EL (cell line): ENCODE results near the gene EML5.
A peak's percentile ranks its signal among the peaks of the same experiment; 100 is the strongest.
"Not testable (repeated sequence)": the region's sequence is repeated elsewhere in the genome, so short reads cannot be mapped to it uniquely, and the experiment has no call there.

Source experiments
- DNase-seq: peaks from one replicate; pipeline ENCODE4 v3.0.0-alpha.2; 2016

Gene EML5

GRCh38 chr14:88792473-88793258, at the start of gene EML5:
EML5 (minus strand) TSS chr14:88792953; CDS start chr14:88792503, 450 bp downstream.
- DNase-seq, result peak; percentile 74

- no peak for DNase-seq
Measured at GRCh38 chr14:88842414-88842813, 49.7 kb upstream of the EML5 start.

DNA sequence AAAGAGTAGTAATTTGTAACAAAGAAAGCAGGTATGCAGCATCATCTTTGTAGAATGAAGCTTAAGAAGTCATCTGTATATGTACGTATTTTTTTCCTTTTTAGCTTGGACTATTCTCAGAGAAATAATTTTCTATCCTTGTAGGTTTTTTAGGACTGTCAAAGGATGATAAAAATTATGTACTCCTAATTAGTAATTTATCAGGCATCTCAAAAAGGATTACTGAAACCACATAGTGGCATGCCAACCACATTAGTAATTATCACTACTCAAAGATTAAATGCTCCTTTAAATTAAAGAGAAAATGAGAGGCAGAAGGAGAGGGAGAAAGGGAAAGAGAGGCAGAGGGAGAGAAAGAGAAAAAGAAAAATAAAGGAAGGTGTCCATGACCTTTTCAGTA, 49.0 kb upstream of the EML5 start:
- peak; percentile 58 for DNase-seq

GRCh38 chr14:88840926-88841325, 48.2 kb upstream of the EML5 start:
- no peak for DNase-seq

DNA sequence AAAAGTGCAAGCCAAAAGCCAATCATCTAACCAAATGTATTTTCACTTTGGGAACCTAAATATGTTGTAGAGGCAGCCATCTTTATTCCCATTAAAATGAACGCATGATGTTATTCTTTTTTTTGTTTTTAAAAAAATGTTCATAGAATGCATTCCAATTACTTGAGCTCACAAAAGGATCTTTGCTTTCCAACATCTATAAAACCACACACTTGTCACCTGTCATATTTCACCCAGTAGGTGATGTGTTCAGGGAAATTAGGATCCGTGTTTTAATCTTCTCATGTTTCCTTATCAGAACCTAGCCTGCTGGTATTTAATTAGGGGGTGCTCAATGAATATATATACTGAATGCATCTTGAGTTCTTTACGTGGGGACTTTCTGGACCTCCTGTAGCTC, 45.3 kb upstream of the EML5 start:
- DNase-seq, result no peak

GRCh38 chr14:88837495-88837894, 44.7 kb upstream of the EML5 start:
- DNase-seq, result no peak

- DNase-seq, result no peak
Measured at GRCh38 chr14:88835661-88836060, 42.9 kb upstream of the EML5 start.

GRCh38 chr14:88834883-88835431, 42.2 kb upstream of the EML5 start:
- DNase-seq, result peak; percentile 70

DNA sequence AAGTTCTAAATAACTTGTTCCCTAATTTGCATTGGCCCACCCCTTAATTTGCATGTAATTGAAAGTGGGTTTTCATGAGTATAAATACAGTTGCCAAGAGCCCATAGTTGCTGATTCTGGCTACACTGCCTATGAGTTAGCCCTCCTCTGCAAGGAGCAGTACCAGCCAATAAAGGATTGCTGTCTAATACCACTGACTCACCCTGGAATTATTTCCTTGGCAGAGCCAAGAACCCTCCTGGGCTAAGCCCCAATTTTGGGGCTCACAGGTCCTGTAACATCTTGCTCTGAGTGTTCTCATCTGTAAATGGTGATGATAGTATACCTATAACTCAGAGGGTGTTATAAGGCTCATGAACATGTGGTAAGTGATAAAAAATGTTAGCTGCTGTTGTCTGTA, 38.5 kb upstream of the EML5 start:
- peak; percentile 77 for DNase-seq

GRCh38 chr14:88829685-88830302, 37.0 kb upstream of the EML5 start:
- DNase-seq, result no peak

- DNase-seq, result no peak
Measured at GRCh38 chr14:88829188-88829587, 36.4 kb upstream of the EML5 start.

GRCh38 chr14:88825503-88825902, 32.8 kb upstream of the EML5 start:
- no peak for DNase-seq

DNA sequence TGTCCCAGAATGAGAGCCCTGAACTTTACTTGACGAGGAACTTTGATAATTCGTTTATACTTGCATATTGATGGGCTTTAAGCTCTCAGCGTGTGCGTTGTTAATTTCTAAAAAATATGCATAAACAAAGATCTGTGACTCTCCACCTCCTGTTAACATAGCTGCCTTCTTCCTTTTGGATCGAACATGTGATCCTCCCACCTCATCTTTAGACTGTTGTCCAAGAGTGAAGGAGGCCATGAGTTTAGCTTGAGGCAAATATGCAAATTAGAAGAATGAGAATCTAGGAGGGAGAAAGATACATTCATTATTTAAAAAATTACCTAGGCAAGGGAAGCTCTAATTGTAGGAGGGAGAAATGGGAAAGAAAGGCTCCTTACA, 32.3 kb upstream of the EML5 start:
- no peak for DNase-seq

DNA sequence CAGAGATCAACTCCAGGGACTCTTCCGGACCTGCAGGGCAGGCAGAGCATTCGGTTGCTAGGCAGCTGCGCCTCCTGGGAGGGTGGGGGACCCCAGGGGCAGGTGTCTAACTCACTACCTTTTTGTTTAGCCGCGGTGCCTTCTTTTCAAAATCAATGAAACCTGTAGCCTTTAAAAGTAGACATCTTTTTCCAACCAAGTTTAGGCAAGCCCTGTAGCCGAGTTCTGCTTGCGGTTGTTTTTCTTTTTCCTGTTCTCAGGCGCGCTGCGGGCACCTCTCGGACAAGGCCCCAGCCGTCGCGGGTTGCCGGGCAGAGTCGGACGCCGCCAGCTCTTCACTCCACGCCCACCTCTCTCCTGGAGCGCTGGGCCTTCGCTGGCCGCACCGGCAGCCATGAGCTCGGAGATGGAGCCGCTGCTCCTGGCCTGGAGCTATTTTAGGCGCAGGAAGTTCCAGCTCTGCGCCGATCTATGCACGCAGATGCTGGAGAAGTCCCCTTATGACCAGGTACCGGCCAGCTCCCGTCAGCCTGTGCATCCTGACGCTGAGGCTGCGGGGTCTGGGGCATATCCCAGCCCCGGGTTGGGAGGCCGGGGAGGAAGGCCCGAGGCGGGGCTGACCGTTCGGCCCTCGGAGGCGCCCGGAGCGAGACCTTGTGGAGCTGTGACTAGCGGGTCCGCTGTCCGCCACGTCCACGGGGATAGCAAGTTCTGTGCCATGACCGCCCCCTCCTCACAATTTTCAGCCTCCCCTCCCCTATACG, 31.7 kb upstream of the EML5 start, which contains the start of gene TTC8:
Gene TTC8, plus strand, starts transcription at position 338 of the 764 bp plus-strand sequence. Its CDS starts 57 bp downstream, at position 395.
- DNase-seq, result peak; percentile 90

GRCh38 chr14:88823968-88824313, 31.2 kb upstream of the EML5 start:
- no peak for DNase-seq

DNA sequence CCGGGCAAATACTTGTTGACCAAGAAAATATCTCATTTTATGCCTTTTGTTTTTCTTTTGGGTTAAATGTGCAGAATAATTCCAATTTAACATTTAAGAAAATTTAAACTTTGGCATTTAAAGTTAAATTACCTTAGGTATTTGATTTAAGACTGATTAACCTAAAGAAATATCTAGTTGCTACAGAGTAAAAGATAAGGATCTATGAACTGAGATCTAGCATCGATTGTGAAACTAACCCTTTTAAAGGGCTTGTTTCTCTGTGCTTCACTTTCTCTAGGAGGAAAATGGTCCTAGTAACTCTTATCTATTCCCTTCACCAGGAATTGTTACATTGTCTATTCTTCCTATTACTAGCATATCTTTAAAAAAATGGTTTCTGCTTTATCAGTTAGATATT, 29.1 kb upstream of the EML5 start:
- DNase-seq, result no peak

GRCh38 chr14:88821378-88821777, 28.6 kb upstream of the EML5 start:
- DNase-seq, result no peak

DNA sequence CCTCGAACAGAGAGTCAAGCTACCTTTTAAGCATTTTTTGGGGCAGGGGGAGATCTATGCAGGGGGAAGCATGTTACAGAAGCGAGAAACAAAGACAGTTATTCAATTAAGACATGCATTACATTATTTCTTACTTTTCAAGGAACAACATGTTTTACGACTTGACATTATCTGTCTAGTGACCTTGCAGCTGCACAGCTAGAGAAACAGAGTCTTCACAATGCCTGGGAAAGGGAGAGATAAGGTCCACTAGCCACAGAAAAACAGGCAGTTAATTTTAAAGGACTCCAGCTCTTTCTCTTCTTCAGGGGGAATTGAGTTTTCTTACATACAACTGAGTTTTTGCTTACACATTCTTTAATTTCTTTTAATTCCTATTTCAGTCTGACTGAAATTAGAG, 26.9 kb upstream of the EML5 start:
- DNase-seq, result not testable (repeated sequence)

DNA sequence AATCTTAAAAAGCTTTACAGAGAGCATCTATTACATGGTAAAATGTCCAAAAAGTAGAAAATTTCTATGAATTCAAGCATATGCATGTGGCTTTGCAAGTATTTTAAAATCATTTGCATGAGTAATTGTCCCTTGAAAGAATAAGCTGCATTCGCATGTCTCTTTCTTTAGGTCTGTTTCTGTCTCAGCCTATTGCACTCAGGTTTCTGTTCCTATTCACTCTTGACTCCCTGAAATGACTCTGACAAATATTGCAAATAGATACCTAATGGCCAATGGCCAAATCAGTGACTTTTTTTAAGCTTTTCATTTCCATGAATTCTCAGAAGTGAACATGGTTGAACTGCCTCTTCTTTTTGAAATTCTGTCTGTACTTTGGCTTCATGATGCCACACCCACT, 25.3 kb upstream of the EML5 start:
- DNase-seq, result no peak

- no peak for DNase-seq
Measured at GRCh38 chr14:88815980-88816379, 23.2 kb upstream of the EML5 start.

DNA sequence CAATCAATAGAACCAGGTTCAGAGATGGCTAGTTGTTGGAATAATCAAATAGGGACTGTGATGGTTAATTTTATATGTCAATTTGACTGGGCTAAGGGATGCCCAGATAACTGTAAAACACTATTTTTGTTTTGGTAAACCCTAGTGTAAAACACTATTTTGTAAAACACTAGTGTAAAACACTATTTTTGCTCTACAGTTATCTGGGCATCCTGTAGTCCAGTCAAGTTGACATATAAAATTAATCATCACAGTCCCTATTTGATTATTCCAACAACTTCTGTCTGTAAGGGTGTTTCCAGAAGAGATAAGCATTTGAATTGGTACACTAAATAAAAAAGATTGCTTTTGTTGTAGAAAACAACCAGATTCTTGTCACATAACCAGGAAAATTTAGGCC, 15.6 kb upstream of the EML5 start:
- DNase-seq, result no peak

DNA sequence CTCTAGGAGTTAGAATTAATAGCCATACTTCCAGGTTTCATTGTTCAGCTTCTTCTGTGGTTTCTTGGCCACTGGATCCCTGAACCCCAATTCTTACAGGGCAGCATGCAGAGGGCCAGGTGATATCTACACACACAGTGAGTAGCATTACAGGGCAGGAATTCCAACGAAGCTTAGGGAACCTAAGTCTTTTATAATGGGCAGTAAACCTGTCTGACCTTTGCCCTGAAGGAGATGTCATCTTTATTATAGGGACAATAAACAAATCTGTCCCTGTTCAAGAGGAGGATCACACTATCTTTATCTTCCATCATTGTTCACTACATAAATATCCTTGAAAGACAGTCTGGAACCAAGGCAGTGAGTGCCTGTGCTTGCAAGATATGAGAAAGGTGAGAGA, 11.7 kb upstream of the EML5 start:
- no peak for DNase-seq

DNA sequence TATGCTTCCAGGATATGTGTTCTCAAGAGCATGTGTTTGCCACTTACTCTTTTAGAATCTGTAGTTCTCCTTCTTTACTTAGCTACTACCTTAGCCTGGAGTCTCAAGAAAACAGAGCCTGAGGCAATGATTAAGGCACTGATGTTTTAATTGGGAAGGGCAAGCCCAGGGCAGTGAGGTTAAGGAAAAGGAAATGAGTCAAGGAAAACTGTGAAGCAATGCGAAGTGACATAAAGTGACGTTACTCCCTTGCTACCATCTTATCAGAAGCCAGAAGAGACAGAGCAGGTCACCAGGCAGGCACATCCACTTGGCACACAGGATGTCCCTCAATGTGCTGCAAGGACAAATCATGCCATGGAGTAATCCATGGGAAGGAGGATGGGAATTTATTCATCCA, 11.3 kb upstream of the EML5 start:
- peak; percentile 55 for DNase-seq

DNA sequence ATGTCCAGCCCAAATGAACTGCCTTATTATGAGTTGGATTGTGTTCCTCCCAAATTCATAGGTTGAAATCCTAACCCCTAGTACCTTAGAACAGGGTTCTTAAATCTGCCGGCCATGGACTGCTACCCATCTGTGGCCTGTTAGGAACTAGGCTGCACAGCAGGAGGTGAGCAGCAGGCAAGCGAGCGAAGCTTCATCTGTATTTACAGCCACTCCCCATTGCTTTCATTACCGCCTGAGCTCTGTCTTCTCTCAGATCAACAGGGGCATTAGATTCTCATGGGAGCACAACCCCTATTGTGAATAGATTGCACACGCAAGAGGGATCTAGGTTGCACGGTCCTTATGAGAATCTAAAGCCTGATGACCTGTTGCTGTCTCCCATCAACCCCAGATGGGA, 9.8 kb upstream of the EML5 start:
- DNase-seq, result no peak
